Right lung (tissue), 5 donors: ENCODE measurements around the gene WDR87. TPM values are rescaled to one million over a fixed set of nuclear protein-coding genes. Genes with fewer than 3 reads are reported as not detected.
"Not testable (repeated sequence)": the region's sequence is repeated elsewhere in the genome, so short reads cannot be mapped to it uniquely, and the experiment has no call there.

Experiments used
- DNase-seq, 2 donors: peaks; one replicate each; pipeline ENCODE4 v3.0.0-alpha.2; 2013
- polyA plus RNA-seq, 5 donors: library from polyadenylated mRNA; unstranded; fragments of 120-200 nt; gene quantifications; one replicate each; pipeline versions ENCODE4 v1.2.1 to v1.2.3, GENCODE V29; 2013; ENCODE audit warnings: inconsistent platforms in 1 of 5, low replicate concordance in 1 of 5; ENCODE audit not compliant: insufficient read length in 5 of 5, insufficient read depth in 1 of 5

The WDR87 gene
- polyA plus RNA-seq, 5 donors = 0.01 to 0.04 (median 0.03) TPM

GRCh38 chr19:37931881-37932655, 25.7 kb upstream of the WDR87 start:
- peak; percentile 53 to 56 for DNase-seq

- no peak for DNase-seq
These were observed 24.0 kb upstream of the WDR87 start for GRCh38 chr19:37930416-37930815.

DNA sequence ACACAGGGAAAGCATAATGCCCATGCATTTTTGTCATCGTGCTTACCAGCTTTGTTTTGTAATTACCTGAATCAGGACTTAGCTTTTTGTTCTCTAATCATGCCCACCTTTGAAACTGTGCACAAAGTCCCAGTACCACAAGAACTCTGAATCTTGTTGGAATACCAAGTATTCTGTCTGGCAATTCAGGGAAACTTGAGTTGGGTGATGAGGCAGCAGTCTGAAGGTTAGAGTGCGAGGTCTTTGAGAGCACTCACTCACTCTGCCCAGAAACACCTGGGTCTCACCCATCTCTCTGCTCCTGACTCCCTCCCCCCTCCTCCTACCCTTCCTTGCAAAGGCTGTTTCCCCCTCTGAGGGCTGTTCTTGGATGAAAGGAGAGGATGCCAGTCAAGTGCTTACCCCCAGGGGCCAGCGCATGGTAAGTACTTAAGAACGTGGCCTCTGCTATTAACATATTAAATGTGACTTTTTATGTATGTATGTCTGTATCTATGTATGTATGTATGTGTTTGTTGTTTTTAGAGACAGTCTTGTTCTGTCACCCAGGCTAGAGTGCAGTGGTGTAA, 23.0 kb upstream of the WDR87 start:
- DNase-seq = no peak

DNA sequence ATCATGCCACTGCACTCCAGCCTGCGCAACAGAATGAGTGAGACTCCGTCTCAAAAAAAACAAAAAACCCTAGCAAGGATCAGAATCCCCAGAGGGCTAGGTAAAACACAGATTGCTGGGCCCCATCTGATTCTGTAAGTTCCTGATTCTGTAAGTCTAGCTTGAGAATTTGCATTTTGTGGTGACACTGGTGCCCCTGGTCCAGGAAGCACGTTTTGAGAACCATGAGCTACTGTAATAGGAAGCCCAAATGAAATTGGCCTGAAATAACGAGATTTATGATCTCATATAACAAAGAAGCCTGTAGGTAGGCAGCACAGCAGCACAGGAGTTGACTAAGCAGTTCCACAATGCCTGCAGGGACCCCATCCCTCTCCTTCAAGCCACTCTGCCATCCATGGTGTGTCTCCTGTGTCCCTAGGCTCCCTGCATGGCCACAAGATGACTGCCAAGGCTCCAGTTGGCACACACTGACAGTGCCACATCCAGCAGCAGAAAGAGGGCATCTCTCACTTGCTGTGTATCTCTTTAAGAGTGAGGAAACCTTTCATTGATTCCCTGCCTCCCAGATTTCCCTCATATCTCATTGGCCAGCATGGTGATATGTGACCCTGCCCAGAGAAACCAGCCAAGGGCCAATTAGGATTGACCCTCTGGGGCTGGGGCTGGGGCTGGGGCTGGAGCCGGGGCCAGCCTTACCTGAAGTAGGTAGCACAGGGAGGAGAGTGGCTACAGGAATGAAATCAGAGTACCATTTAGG, 22.3 kb upstream of the WDR87 start:
- DNase-seq = no peak

DNA sequence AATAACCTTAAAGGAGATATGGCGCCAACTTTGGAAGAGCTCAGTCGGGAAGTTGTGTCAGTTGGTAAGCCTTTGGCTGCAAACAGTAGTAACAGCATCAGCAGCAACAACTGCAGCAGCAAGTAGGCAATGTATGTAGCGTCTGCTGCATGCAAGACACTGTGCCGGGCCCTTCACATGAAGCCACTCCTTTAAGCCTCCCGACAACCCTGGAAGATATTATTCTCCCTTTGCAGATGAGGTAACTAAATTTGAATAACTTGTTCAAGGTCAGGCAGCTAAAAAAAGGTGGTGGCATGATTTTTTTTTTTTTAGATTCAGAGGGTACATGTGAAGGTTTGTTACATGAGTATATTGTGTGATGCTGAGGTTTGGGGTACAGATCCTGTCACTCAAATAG, 20.3 kb upstream of the WDR87 start:
- DNase-seq = no peak

GRCh38 chr19:37926255-37926654, 19.9 kb upstream of the WDR87 start:
- DNase-seq = no peak

DNA sequence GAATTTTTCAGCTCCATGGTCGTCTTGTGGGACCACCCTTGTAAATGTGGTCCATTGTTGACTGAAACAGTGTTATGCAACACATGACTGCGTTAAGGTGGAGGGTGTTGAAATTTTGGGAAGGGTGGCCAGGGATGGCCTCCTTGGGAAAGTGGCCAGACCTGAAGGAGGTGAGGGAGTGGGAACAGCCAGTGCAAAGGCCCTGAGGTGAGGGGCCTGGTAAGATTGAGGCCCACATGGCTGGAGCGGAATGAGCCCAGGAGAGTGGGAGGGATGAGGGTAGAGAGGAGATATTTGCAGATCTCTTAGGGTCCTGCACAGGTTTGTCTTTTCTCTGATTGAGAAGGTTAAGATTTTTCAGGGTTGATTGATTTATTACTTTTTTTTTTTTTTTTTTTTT, 18.8 kb upstream of the WDR87 start:
- DNase-seq = no peak

GRCh38 chr19:37924573-37924972, 18.2 kb upstream of the WDR87 start:
- DNase-seq = not testable (repeated sequence)

- no peak for DNase-seq
These were observed 14.4 kb upstream of the WDR87 start for GRCh38 chr19:37920591-37921450.

- DNase-seq = no peak
These were observed 8.5 kb upstream of the WDR87 start for GRCh38 chr19:37914908-37915307.

- DNase-seq = no peak
These were observed 3.3 kb upstream of the WDR87 start for GRCh38 chr19:37909661-37910199.

GRCh38 chr19:37907735-37908455, 1.5 kb upstream of the WDR87 start:
- no peak for DNase-seq

GRCh38 chr19:37906869-37907734, 708 bp upstream of the WDR87 start, which contains the start of gene SIPA1L3:
SIPA1L3 (plus strand) TSS chr19:37907208; CDS start chr19:38081566, 174,358 bp downstream.
- peak; percentile 94 to 95 for DNase-seq

DNA sequence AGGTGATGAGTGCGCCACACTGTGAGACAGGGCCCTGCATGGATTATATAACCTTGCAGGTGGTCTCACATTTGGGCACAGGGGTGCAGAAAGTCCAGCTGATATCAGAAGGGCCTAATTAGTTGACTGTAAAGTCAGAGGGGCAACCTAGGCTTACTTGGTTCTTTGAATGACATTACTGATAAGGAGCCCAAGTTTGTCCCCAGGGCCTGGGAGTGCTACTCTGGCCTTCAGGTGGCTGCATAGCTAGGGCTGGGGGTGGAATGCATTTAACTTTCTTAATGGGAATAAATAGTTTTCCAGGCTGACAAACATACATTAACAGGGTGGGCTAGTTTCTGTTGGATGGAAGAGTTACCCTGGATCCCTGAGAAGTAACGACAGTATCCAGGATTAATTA, 3.3 kb downstream of the WDR87 start:
- DNase-seq = no peak

GRCh38 chr19:37902668-37903067, 3.7 kb downstream of the WDR87 start:
- DNase-seq = peak; percentile 47 to 56

- DNase-seq = no peak
These were observed 6.4 kb downstream of the WDR87 start for GRCh38 chr19:37899966-37900365.

- DNase-seq = no peak
These were observed 6.9 kb downstream of the WDR87 start for GRCh38 chr19:37899453-37899852.

GRCh38 chr19:37896180-37896579, 10.2 kb downstream of the WDR87 start:
- no peak for DNase-seq

GRCh38 chr19:37893845-37894575, 12.4 kb downstream of the WDR87 start:
- DNase-seq = no peak
